Endothelial cell of hepatic sinusoid (primary cell): ENCODE data around the gene NFE2L2.
"Not testable (repeated sequence)": the region's sequence is repeated elsewhere in the genome, so short reads cannot be mapped to it uniquely, and the experiment has no call there.

Source experiments
- in situ Hi-C: cut with HindIII; loops from 2 replicates; pipeline ENCODE4 v1.10.0; 2017; ENCODE audit warnings: low sequenced_read_pairs

The NFE2L2 gene

GRCh38 chr2:177264693-177265587 lies at the start of gene NFE2L2:
Gene NFE2L2 (minus strand): TSS chr2:177264727. CDS start chr2:177264576, 151 bp downstream.
- in situ Hi-C loops = no loop called here

GRCh38 chr2:177314194-177314593 lies 49.7 kb upstream of the NFE2L2 start:
- in situ Hi-C loops = no loop called here

- in situ Hi-C loops = no loop called here
Measured at GRCh38 chr2:177313162-177313781, 48.7 kb upstream of the NFE2L2 start.

GRCh38 chr2:177312562-177312961 lies 48.0 kb upstream of the NFE2L2 start:
- in situ Hi-C loops = no loop called here

- in situ Hi-C loops = not testable (repeated sequence)
Measured at GRCh38 chr2:177309672-177310309, 45.3 kb upstream of the NFE2L2 start.

- in situ Hi-C loops = no loop called here
Measured at GRCh38 chr2:177306550-177306949, 42.0 kb upstream of the NFE2L2 start.

GRCh38 chr2:177303939-177304338 lies 39.4 kb upstream of the NFE2L2 start:
- in situ Hi-C loops = no loop called here

GRCh38 chr2:177302552-177302951 lies 38.0 kb upstream of the NFE2L2 start:
- in situ Hi-C loops = no loop called here

GRCh38 chr2:177298191-177298590 lies 33.7 kb upstream of the NFE2L2 start:
- in situ Hi-C loops = no loop called here

- in situ Hi-C loops = no loop called here
Measured at GRCh38 chr2:177296040-177296439, 31.5 kb upstream of the NFE2L2 start.

GRCh38 chr2:177295484-177295883 lies 31.0 kb upstream of the NFE2L2 start:
- in situ Hi-C loops = no loop called here

- in situ Hi-C loops = no loop called here
Measured at GRCh38 chr2:177291701-177292100, 27.2 kb upstream of the NFE2L2 start.

- in situ Hi-C loops = no loop called here
Measured at GRCh38 chr2:177289824-177290628, 25.5 kb upstream of the NFE2L2 start.

GRCh38 chr2:177287814-177288213 lies 23.3 kb upstream of the NFE2L2 start:
- in situ Hi-C loops = no loop called here

- in situ Hi-C loops = no loop called here
Measured at GRCh38 chr2:177285892-177286715, 21.6 kb upstream of the NFE2L2 start.

GRCh38 chr2:177284531-177284930 lies 20.0 kb upstream of the NFE2L2 start:
- in situ Hi-C loops = no loop called here

- in situ Hi-C loops = no loop called here
Measured at GRCh38 chr2:177283906-177284305, 19.4 kb upstream of the NFE2L2 start.

- in situ Hi-C loops = no loop called here
Measured at GRCh38 chr2:177282787-177283572, 18.5 kb upstream of the NFE2L2 start.

- in situ Hi-C loops = no loop called here
Measured at GRCh38 chr2:177282181-177282641, 17.7 kb upstream of the NFE2L2 start.
